Endothelial cell of umbilical vein (primary cell): Measurements from ENCODE around the gene NUDT9. TPM values are rescaled to one million over a fixed set of nuclear protein-coding genes. Genes with fewer than 3 reads are reported as not detected.
"Not testable (repeated sequence)": the region's sequence is repeated elsewhere in the genome, so short reads cannot be mapped to it uniquely, and the experiment has no call there.

ENCODE experiments used
- BruUV-seq: library from RNA; stranded (reverse); fragments of 400-500 nt; replicated peaks from 2 replicates; lab custom pipeline; 2021; lab: Mats Ljungman, UMichigan
- CTCF ChIA-PET: fragments of 300-600, 350-600 bp; sonication (Branson Sonifier 250); formaldehyde crosslinking; loops from one replicate; lab custom pipeline; 2021; ENCODE audit warnings: antibody characterized with exemption, inconsistent platforms; lab: Charles Lee
- POLR2A ChIA-PET: fragments of 300-600, 350-600 bp; sonication (Branson Sonifier 250); formaldehyde crosslinking; loops from one replicate; lab custom pipeline; 2021; ENCODE audit warnings: antibody characterized with exemption, inconsistent platforms; lab: Charles Lee
- DNase-seq: peaks from one replicate; pipeline ENCODE4 v3.0.0-alpha.2; 2011; ENCODE audit warnings: low read depth, low spot score
- FAIRE-seq: peaks from 2 replicates; lab custom pipeline; 2011; peaks lifted over from hg19 to GRCh38; lab: Jason Lieb, UNC
- H2AFZ ChIP-seq: 2 replicates; pipeline ENCODE4 v1.6.0; 2012; ENCODE audit warnings: low read depth, low read length, control low read depth, inconsistent platforms
- H3K27ac ChIP-seq: 2 replicates; pipeline ENCODE4 v1.5.1; 2011; ENCODE audit warnings: low read depth, mild to moderate bottlenecking, control low read depth, low read length, moderate library complexity; ENCODE audit not compliant: insufficient read depth
- H3K27me3 ChIP-seq, 2 experiments: 2 replicates each; pipeline versions ENCODE4 v1.6.0 to v1.6.1; 2011; ENCODE audit warnings: low read length in 2 of 2, mixed read lengths in 1 of 2; ENCODE audit not compliant: control insufficient read depth in 2 of 2, insufficient read depth in 2 of 2
- H3K36me3 ChIP-seq, 2 experiments: 2 replicates in 1 of 2; 3 replicates in 1 of 2; pipeline ENCODE4 v1.5.1; 2011; ENCODE audit warnings: low read length in 2 of 2, mild to moderate bottlenecking in 1 of 2, moderate library complexity in 1 of 2; ENCODE audit not compliant: control insufficient read depth in 2 of 2, insufficient read depth in 2 of 2; ENCODE audit errors: extremely low read depth in 1 of 2
- H3K4me1 ChIP-seq: 3 replicates; pipeline ENCODE4 v1.5.1; 2011; ENCODE audit warnings: mild to moderate bottlenecking, low read length; ENCODE audit not compliant: control insufficient read depth, insufficient read depth; ENCODE audit errors: extremely low read depth
- H3K4me2 ChIP-seq: 2 replicates; pipeline ENCODE4 v1.6.1; 2011; ENCODE audit warnings: low read length, control low read depth, mixed read lengths; ENCODE audit not compliant: insufficient read depth
- H3K4me3 ChIP-seq, 3 experiments: fragments of 200-600 bp in 1 of 3; sonication (generic), shearing (Covaris generic) in 1 of 3; replicated peaks in 1 of 3; 2 replicates each; pipeline ENCODE4 v1.5.1; 2011 to 2016; ENCODE audit warnings: control low read depth in 3 of 3, low read length in 3 of 3, mild to moderate bottlenecking in 2 of 3, inconsistent platforms in 1 of 3, low read depth in 1 of 3, moderate library complexity in 1 of 3; ENCODE audit not compliant: insufficient read depth in 1 of 3
- H3K79me2 ChIP-seq: 2 replicates; pipeline ENCODE4 v1.6.0; 2012; ENCODE audit warnings: low read length, inconsistent platforms; ENCODE audit not compliant: control insufficient read depth, insufficient read depth
- H3K9ac ChIP-seq: replicated peaks from 2 replicates; pipeline ENCODE3; 2011; ENCODE audit warnings: low read length, control low read depth; ENCODE audit not compliant: insufficient read depth; ENCODE audit errors: extremely low read depth
- H3K9me1 ChIP-seq: replicated peaks from 3 replicates; pipeline ENCODE4 v1.6.0; 2011; ENCODE audit warnings: mild to moderate bottlenecking, low read length; ENCODE audit not compliant: control insufficient read depth, insufficient read depth; ENCODE audit errors: extremely low read depth
- H3K9me3 ChIP-seq: replicated peaks from 2 replicates; pipeline ENCODE4 v1.5.1; 2012; ENCODE audit warnings: low read length, inconsistent platforms; ENCODE audit not compliant: control insufficient read depth, insufficient read depth
- H4K20me1 ChIP-seq: replicated peaks from 2 replicates; pipeline ENCODE3; 2011; ENCODE audit warnings: mild to moderate bottlenecking, low read length; ENCODE audit not compliant: control insufficient read depth, insufficient read depth; ENCODE audit errors: extremely low read depth
- EZH2 ChIP-seq: IDR thresholded peaks from 2 replicates; pipeline ENCODE4 v1.6.1; 2012; ENCODE audit warnings: borderline replicate concordance, low read depth, mild to moderate bottlenecking, moderate library complexity, low read length, inconsistent platforms; ENCODE audit not compliant: severe bottlenecking
- FOS ChIP-seq: IDR thresholded peaks from 2 replicates; pipeline ENCODE4 v1.6.1; 2011; ENCODE audit warnings: mild to moderate bottlenecking, low read length, moderate library complexity, borderline replicate concordance; ENCODE audit not compliant: insufficient read depth
- GATA2 ChIP-seq: IDR thresholded peaks from 2 replicates; pipeline ENCODE4 v1.7.0; 2011; ENCODE audit warnings: low read depth, mild to moderate bottlenecking, moderate library complexity, mixed read lengths, low read length; ENCODE audit not compliant: insufficient read length, insufficient read depth
- JUN ChIP-seq: IDR thresholded peaks from 2 replicates; pipeline ENCODE4 v1.6.1; 2011; ENCODE audit warnings: borderline replicate concordance, low read depth; ENCODE audit not compliant: insufficient read length, insufficient read depth
- MAX ChIP-seq: IDR thresholded peaks from 2 replicates; pipeline ENCODE4 v1.6.1; 2011; ENCODE audit not compliant: insufficient read depth, insufficient read length
- MYC ChIP-seq: IDR thresholded peaks from one replicate; pipeline ENCODE4 v1.6.1; 2011; ENCODE audit warnings: mild to moderate bottlenecking, low read depth, low read length
- POLR2AphosphoS5 ChIP-seq: IDR thresholded peaks from 2 replicates; pipeline ENCODE4 v1.6.1; 2012; ENCODE audit warnings: low read depth, mild to moderate bottlenecking, control low read depth, low read length, moderate library complexity; ENCODE audit not compliant: insufficient read depth
- dilution Hi-C: fragments of 300-500 bp; cut with MboI; formaldehyde crosslinking; loops from one replicate; pipeline ENCODE4 v1.15.0; 2019; ENCODE audit warnings: low sequenced_read_pairs; ENCODE audit not compliant: extremely low pct_ligation_motif_present
- intact Hi-C: fragments of 100-400 bp; cut with micrococcal nuclease; formaldehyde crosslinking; loops from one replicate; pipeline ENCODE4 v1.10.0; 2022
- polyA plus RNA-seq, 4 experiments: library from polyadenylated mRNA; depleted of rRNA in 3 of 4; stranded (reverse) in 3 of 4; unstranded in 1 of 4; fragments of >200 nt; gene quantifications; 2 replicates each; pipeline versions ENCODE4 v1.2.1 to v1.2.3, GENCODE V29; 2011 to 2012; ENCODE audit warnings: missing spikeins in 1 of 4
- total RNA-seq: library from RNA; stranded (reverse); gene quantifications from 2 replicates; pipeline ENCODE4 v1.2.3, GENCODE V29; 2021
- TF ChIP-seq, protein P1 (sequence below), 2 donors: IDR thresholded peaks; 1 replicate in 1 of 2; 2 replicates in 1 of 2; pipeline ENCODE4 v1.5.1; 2011; ENCODE audit warnings: low read length in 2 of 2, mild to moderate bottlenecking in 2 of 2, moderate library complexity in 2 of 2, control low read depth in 1 of 2, inconsistent platforms in 1 of 2, low read depth in 1 of 2; ENCODE audit not compliant: insufficient read depth in 1 of 2; ENCODE audit errors: extremely low read depth in 1 of 2

Gene NUDT9
- total and polyA plus RNA-seq, 2 donors (not counting 3 experiments of a cell fraction or from before 2014, with no cell fraction given): 15.3 to 25.0 TPM

DNA sequence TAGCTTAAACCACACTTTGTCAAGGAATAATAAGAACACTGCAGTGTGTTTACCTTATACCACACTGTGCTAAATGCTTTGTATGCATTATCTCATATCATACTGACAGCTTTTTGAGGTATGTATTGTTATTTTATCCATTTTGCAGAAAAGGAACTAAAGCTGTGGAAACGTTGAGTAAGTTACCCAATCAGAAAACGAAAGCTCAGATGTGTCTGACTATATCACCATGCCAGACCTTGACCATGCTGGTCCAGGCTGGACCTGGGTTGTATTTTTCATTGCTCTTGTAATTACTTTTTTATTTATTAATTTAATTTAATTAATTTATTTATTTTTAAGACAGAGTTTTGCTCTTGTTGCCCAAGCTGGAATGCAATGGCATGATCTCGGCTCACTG lies 33.5 kb upstream of the NUDT9 start:
- POLR2A ChIA-PET: interaction anchor here (0.6 kb wide), 1 partner anchor 10 kb away, joined by 4 read pairs; no protein-coding TSS in a partner anchor
- Histone ChIP-seq H3K36me3 (no peaks in the 10 kb centered on the region), H2AFZ (no peak overlapping the region), H3K79me2 (peaks cover 9% of the 10 kb centered on the region), H3K27me3 (no peaks in the 10 kb centered on the region), H3K9ac (no peak overlapping the region), H3K4me3 (no peak overlapping the region), H4K20me1 (no peaks in the 10 kb centered on the region), H3K4me1 (peaks cover 9% of the 10 kb centered on the region), H3K4me2 (no peak overlapping the region), H3K9me1 (no peaks in the 10 kb centered on the region), H3K27ac (no peak overlapping the region), H3K9me3 (no peaks in the 10 kb centered on the region)
- dilution Hi-C loops: no loop called here
- CTCF ChIA-PET: interaction anchor here (0.9 to 2.5 kb wide), 2 partner anchors 13 to 80 kb away, joined by 5 to 12 read pairs; no protein-coding TSS in a partner anchor
- intact Hi-C loops: no loop called here
- TF ChIP-seq MYC (no peak), JUN (no peak), MAX (no peak), GATA2 (no peak), POLR2AphosphoS5 (no peak), FOS (no peak), EZH2 (no peak)
- TF ChIP-seq, protein P1, sequence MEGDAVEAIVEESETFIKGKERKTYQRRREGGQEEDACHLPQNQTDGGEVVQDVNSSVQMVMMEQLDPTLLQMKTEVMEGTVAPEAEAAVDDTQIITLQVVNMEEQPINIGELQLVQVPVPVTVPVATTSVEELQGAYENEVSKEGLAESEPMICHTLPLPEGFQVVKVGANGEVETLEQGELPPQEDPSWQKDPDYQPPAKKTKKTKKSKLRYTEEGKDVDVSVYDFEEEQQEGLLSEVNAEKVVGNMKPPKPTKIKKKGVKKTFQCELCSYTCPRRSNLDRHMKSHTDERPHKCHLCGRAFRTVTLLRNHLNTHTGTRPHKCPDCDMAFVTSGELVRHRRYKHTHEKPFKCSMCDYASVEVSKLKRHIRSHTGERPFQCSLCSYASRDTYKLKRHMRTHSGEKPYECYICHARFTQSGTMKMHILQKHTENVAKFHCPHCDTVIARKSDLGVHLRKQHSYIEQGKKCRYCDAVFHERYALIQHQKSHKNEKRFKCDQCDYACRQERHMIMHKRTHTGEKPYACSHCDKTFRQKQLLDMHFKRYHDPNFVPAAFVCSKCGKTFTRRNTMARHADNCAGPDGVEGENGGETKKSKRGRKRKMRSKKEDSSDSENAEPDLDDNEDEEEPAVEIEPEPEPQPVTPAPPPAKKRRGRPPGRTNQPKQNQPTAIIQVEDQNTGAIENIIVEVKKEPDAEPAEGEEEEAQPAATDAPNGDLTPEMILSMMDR (IDR thresholded peaks at IDR 0.05; ENCODE audit: extremely low read depth in 1 of 2, insufficient read depth in 1 of 2, low read depth in 1 of 2, low read length in 2 of 2): no peak
- FAIRE-seq: no peak
- no peak for DNase-seq
- BruUV-seq: no TSS peak

DNA sequence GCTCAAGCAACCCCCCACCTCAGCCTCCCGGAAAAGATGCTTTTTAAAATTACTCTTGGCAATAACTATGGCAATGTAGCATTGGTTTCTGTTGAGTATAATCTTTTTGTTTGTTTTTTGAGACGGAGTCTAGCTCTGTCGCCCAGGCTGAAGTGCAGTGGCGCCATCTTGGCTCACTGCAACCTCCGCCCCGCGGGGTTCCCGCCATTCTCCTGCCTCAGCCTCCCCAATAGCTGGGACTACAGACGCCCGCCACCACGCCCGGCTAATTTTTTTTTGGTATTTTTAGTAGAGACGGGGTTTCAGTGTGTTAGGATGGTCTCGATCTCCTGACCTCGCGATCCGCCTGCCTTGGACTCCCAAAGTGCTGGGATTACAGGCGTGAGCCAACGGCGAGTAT lies 32.3 kb upstream of the NUDT9 start:
- H3K27ac ChIP-seq, H3K9ac ChIP-seq, H2AFZ ChIP-seq, BruUV-seq, DNase-seq, FAIRE-seq, H3K36me3 ChIP-seq, H4K20me1 ChIP-seq, H3K79me2 ChIP-seq, H3K9me1 ChIP-seq, H3K9me3 ChIP-seq, dilution Hi-C loops, intact Hi-C loops, H3K27me3 ChIP-seq, H3K4me1 ChIP-seq: not testable (repeated sequence)
- POLR2A ChIA-PET: interaction anchor here (1.3 to 2.8 kb wide), 3 partner anchors 10 to 36 kb away, joined by 3 to 11 read pairs (median 5); partner anchors contain the start of gene NUDT9
- H3K4me3 ChIP-seq: peak overlapping the region; percentile 62 to 85 (median 65)
- peak overlapping the region; percentile 84 for H3K4me2 ChIP-seq
- CTCF ChIA-PET: interaction anchor here (1.0 to 2.7 kb wide), 5 partner anchors 11 to 77 kb away, joined by 4 to 32 read pairs (median 4); no protein-coding TSS in a partner anchor
